Lung (tissue), 12 donors: ENCODE measurements around the gene STAB2. TPM values are rescaled to one million over a fixed set of nuclear protein-coding genes. Genes with fewer than 3 reads are reported as not detected.

Source experiments
- ATAC-seq: fragments of 200-7000 bp; cut with Tn5 transposase; one replicate; pipeline ENCODE4 v1.9.1; 2020; ENCODE audit warnings: moderate number of reproducible peaks; ENCODE audit not compliant: insufficient read depth, low FRiP score
- DNase-seq, 3 donors: peaks; one replicate each; pipeline ENCODE4 v3.0.0-alpha.2; 2013 to 2017
- H3K27ac ChIP-seq, 2 donors: one replicate each; pipeline ENCODE4 v1.5.1; 2013; ENCODE audit warnings: mild to moderate bottlenecking in 2 of 2, moderate library complexity in 2 of 2, control low read depth in 1 of 2, inconsistent platforms in 1 of 2, low read depth in 1 of 2, low read length in 1 of 2
- H3K27me3 ChIP-seq, 3 donors: one replicate each; pipeline ENCODE4 v1.5.1; 2013; ENCODE audit warnings: low read length in 2 of 3; ENCODE audit not compliant: control insufficient read depth in 3 of 3, insufficient read depth in 3 of 3
- H3K36me3 ChIP-seq, 4 donors: one replicate each; pipeline ENCODE4 v1.5.1; 2013; ENCODE audit warnings: low read length in 4 of 4, mild to moderate bottlenecking in 1 of 4, moderate library complexity in 1 of 4; ENCODE audit not compliant: control insufficient read depth in 4 of 4, insufficient read depth in 4 of 4
- H3K4me1 ChIP-seq, 5 donors: one replicate each; pipeline ENCODE4 v1.5.1; 2013; ENCODE audit warnings: low read length in 5 of 5, mild to moderate bottlenecking in 2 of 5, moderate library complexity in 1 of 5; ENCODE audit not compliant: control insufficient read depth in 5 of 5, insufficient read depth in 5 of 5
- H3K4me3 ChIP-seq: one replicate; pipeline ENCODE4 v1.5.1; 2013; ENCODE audit warnings: mild to moderate bottlenecking, control low read depth, moderate library complexity
- H3K9ac ChIP-seq, 2 donors: one replicate each; pipeline ENCODE4 v1.5.1; 2013; ENCODE audit warnings: low read length in 2 of 2, control low read depth in 1 of 2; ENCODE audit not compliant: insufficient read depth in 1 of 2
- H3K9me3 ChIP-seq, 4 donors: one replicate each; pipeline ENCODE4 v1.5.1; 2013; ENCODE audit warnings: low read length in 3 of 4, mild to moderate bottlenecking in 1 of 4, moderate library complexity in 1 of 4; ENCODE audit not compliant: control insufficient read depth in 4 of 4, insufficient read depth in 3 of 4
- WGBS, 2 donors: extraction: QIAGEN DNeasy Blood & Tissue Kit; methylation state at CpG; one replicate each; pipeline ENCODE4 v1.1.7; 2013; 5-methylcytosine and 5-hydroxymethylcytosine counted together
- polyA plus RNA-seq, 2 donors: library from polyadenylated mRNA; stranded (reverse); fragments of 200-250 nt; gene quantifications; one replicate each; pipeline ENCODE4 v1.2.1, GENCODE V29; 2013
- total RNA-seq, 2 donors: library from RNA; depleted of rRNA in 1 of 2; stranded (reverse); fragments of >200 nt in 1 of 2; gene quantifications; one replicate each; pipeline ENCODE4 v1.2.1, GENCODE V29; 2014 to 2021
- TF ChIP-seq, protein P1 (sequence below): IDR thresholded peaks from 2 replicates; pipeline ENCODE4 v1.5.1; 2012; ENCODE audit warnings: mild to moderate bottlenecking; ENCODE audit errors: control extremely low read depth, extremely low read depth
- donor health status: control.
- donor health status: control.
- donor health status: Bipolar disorder and iron deficiency.
- donor health status: healthy.
- donor health status: DM: yes; HTN: yes; CAD: no.

Gene STAB2
- total and polyA plus RNA-seq, 4 donors, result 0.06 to 10.0 (median 0.43) TPM

DNA sequence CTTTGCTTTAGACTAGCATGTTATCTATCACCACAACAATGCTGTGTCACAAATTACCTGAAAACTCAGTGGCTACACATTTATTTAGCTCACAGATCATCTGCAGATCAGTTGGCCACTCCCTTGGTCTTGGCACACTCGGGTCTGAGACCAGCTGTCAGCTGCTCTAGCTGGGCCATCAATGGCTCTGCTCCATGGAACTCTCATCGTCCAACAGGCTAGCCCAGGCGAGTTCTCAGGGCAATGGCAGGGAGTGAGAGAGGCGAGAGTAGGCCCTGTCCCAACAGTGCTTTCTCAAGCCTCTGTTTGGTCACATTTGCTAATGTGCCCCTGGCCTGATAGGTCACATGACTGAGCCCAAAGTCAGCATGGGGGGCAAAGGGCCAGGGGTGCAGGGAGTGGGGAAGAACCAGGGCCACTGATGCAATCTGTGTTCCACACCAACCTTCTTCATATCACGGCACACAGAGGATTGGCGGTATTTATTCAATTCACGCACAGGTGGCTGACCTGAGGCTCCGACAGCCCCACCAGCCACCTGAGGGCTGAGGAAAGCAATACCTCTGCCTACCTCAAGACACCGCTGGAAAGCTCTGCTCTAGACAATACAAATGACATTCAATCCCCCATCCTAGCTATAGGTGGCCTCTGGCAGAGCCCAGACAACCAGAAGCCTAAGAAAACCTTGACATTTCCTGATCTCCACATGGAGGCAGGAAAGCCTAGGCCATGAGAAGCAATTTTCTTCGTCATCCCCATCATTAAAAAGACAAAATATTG lies 171.4 kb downstream of the STAB2 start:
- ATAC-seq (no peak), DNase-seq (no peak)
- Histone ChIP-seq H3K9ac (no peak overlapping the region), H3K9me3 (no peaks in the 10 kb centered on the region), H3K27ac (no peak overlapping the region), H3K27me3 (no peaks in the 10 kb centered on the region), H3K4me1 (no peaks in the 10 kb centered on the region), H3K36me3 (no peaks in the 10 kb centered on the region), H3K4me3 (no peak overlapping the region)
- 89 to 92% methylated on average over 10 of the region's 10 CpGs for WGBS, 2 donors
- TF ChIP-seq, protein P1, sequence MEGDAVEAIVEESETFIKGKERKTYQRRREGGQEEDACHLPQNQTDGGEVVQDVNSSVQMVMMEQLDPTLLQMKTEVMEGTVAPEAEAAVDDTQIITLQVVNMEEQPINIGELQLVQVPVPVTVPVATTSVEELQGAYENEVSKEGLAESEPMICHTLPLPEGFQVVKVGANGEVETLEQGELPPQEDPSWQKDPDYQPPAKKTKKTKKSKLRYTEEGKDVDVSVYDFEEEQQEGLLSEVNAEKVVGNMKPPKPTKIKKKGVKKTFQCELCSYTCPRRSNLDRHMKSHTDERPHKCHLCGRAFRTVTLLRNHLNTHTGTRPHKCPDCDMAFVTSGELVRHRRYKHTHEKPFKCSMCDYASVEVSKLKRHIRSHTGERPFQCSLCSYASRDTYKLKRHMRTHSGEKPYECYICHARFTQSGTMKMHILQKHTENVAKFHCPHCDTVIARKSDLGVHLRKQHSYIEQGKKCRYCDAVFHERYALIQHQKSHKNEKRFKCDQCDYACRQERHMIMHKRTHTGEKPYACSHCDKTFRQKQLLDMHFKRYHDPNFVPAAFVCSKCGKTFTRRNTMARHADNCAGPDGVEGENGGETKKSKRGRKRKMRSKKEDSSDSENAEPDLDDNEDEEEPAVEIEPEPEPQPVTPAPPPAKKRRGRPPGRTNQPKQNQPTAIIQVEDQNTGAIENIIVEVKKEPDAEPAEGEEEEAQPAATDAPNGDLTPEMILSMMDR, result no peak

DNA sequence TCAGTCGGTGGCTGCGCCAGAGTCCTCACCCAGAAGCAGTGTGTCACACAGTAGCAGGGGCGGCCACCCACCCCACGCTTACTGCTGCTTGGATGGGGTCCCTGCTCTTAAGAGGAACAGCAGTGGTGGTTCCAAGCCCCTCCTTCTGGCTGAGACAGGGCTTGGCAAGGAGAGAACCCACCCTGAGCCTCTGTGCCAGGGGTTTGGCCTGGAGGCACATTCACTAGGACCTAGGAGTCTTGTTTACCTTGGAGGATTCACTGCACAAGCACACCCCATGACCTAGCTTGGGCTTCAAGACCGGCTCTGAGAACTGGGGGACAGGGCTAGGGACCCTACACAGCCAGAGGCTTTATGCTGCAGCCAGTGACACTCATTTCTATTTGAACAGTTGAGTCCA lies 175.4 kb downstream of the STAB2 start:
- Histone ChIP-seq H3K36me3 (no peaks in the 10 kb centered on the region), H3K4me1 (no peaks in the 10 kb centered on the region), H3K27ac (no peak overlapping the region), H3K9ac (no peak overlapping the region), H3K4me3 (no peak overlapping the region), H3K9me3 (no peaks in the 10 kb centered on the region), H3K27me3 (no peaks in the 10 kb centered on the region)
- ATAC-seq, result no peak
- DNase-seq, result no peak
- 85 to 87% methylated on average over 5 of the region's 5 CpGs for WGBS, 2 donors
- TF ChIP-seq, protein P1, result no peak

DNA sequence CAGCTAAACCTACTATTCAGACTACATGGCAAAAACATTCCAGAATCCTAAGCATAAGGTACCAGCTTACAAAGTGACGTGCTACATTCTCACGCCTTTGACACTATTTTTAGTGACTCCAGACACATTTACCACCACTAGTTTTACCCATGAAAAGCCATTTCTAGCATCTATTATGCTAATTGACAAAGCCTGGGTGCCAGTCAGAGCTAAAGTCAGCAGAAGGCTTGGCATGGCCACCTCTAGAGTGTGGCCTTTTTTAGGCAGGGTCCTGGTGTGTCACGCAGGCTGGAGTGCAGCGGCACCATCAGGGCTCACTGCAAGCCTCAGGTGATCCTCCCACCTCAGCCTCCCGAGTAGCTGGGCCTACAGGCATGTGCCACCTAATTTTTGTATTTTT lies 178.2 kb downstream of the STAB2 start:
- DNase-seq (no peak), ATAC-seq (no peak)
- Histone ChIP-seq H3K9me3 (no peaks in the 10 kb centered on the region), H3K4me1 (peaks cover 0 to 1% (median 0%) of the 10 kb centered on the region in 5 donors), H3K27ac (no peak overlapping the region), H3K4me3 (no peak overlapping the region), H3K36me3 (no peaks in the 10 kb centered on the region), H3K27me3 (no peaks in the 10 kb centered on the region), H3K9ac (no peak overlapping the region)
- TF ChIP-seq, protein P1, result no peak
- 95 to 96% methylated on average over 5 of the region's 5 CpGs for WGBS, 2 donors
